GM12878 (cell line): ENCODE measurements around the gene MMP24. TPM values are rescaled to one million over a fixed set of nuclear protein-coding genes. Genes with fewer than 3 reads are reported as not detected.

ENCODE experiments used
- ATAC-seq: fragments of 200-7000 bp; cut with Tn5 transposase; 3 replicates; pipeline ENCODE4 v1.9.1; 2020; ENCODE audit warnings: mild to moderate bottlenecking, moderate library complexity
- BruUV-seq: library from RNA; stranded (reverse); fragments of 400-500 nt; replicated peaks from 2 replicates; lab custom pipeline; 2021; lab: Mats Ljungman, UMichigan
- CTCF ChIA-PET: fragments of 300-600 bp; sonication (Branson Sonifier 250); formaldehyde crosslinking; extraction: SDS; loops from one replicate; lab custom pipeline; 2021; ENCODE audit warnings: inconsistent platforms; lab: Yijun Ruan, JAX
- POLR2A ChIA-PET: fragments of 350-600 bp; formaldehyde crosslinking; extraction: SDS; loops from one replicate; lab custom pipeline; 2021; ENCODE audit warnings: inconsistent platforms; lab: Charles Lee
- RAD21 ChIA-PET: fragments of 300-600 bp; sonication (Branson Sonifier 250); formaldehyde crosslinking; loops from one replicate; lab custom pipeline; 2023; ENCODE audit warnings: antibody characterized with exemption; ENCODE audit not compliant: unreplicated experiment; lab: Charles Lee
- SMC1A ChIA-PET: fragments of 300-600 bp; sonication (Branson Sonifier 250); formaldehyde crosslinking; loops from one replicate; lab custom pipeline; 2023; ENCODE audit not compliant: unreplicated experiment, uncharacterized antibody; lab: Charles Lee
- DNase-seq: peaks from one replicate; pipeline ENCODE4 v3.0.0-alpha.2; 2011; ENCODE audit warnings: low read depth, low spot score
- FAIRE-seq: peaks from 3 replicates; lab custom pipeline; 2011; peaks lifted over from hg19 to GRCh38; lab: Jason Lieb, UNC
- H2AFZ ChIP-seq: 2 replicates; pipeline ENCODE4 v1.6.0; 2011; ENCODE audit warnings: low read depth, low read length, control low read depth; ENCODE audit not compliant: control insufficient read depth
- H3K27ac ChIP-seq: 2 replicates; pipeline ENCODE4 v1.5.1; 2011; ENCODE audit warnings: control low read depth; ENCODE audit not compliant: control insufficient read depth, insufficient read depth
- H3K27me3 ChIP-seq, 2 experiments: replicated peaks in 1 of 2; 2 replicates each; pipeline versions ENCODE4 v1.6.0 to v1.6.1; 2011; ENCODE audit warnings: low read length in 1 of 2; ENCODE audit not compliant: control insufficient read depth in 2 of 2, insufficient read depth in 2 of 2
- H3K36me3 ChIP-seq, 2 experiments: 2 replicates each; pipeline ENCODE4 v1.5.1; 2011; ENCODE audit warnings: low read length in 1 of 2; ENCODE audit not compliant: control insufficient read depth in 2 of 2, insufficient read depth in 2 of 2
- H3K4me1 ChIP-seq: 2 replicates; pipeline ENCODE4 v1.6.1; 2011; ENCODE audit warnings: mild to moderate bottlenecking, low read length, moderate library complexity, mixed read lengths; ENCODE audit not compliant: control insufficient read depth, insufficient read depth
- H3K4me2 ChIP-seq: 2 replicates; pipeline ENCODE4 v1.6.0; 2011; ENCODE audit warnings: control low read depth; ENCODE audit not compliant: control insufficient read depth, insufficient read depth
- H3K4me3 ChIP-seq: fragments of 200-600 bp; sonication (generic); 2 replicates; pipeline ENCODE4 v1.5.1; 2016
- H3K79me2 ChIP-seq: 2 replicates; pipeline ENCODE4 v1.6.0; 2011; ENCODE audit warnings: low read length; ENCODE audit not compliant: control insufficient read depth, insufficient read depth
- H3K9ac ChIP-seq: 2 replicates; pipeline ENCODE4 v1.8.0; 2011; ENCODE audit warnings: low read length, control low read depth, mixed read lengths; ENCODE audit not compliant: control insufficient read depth, insufficient read depth
- H3K9me3 ChIP-seq: replicated peaks from 3 replicates; pipeline ENCODE4 v1.5.1; 2011; ENCODE audit warnings: mild to moderate bottlenecking, low read length; ENCODE audit not compliant: control insufficient read depth, insufficient read depth
- H4K20me1 ChIP-seq: 2 replicates; pipeline ENCODE4 v1.6.0; 2011; ENCODE audit not compliant: control insufficient read depth, insufficient read depth
- JUNB ChIP-seq: IDR thresholded peaks from 2 replicates; pipeline ENCODE4 v1.6.1; 2016; ENCODE audit warnings: antibody characterized with exemption, mild to moderate bottlenecking
- PAX8 ChIP-seq: fragments of 450-650 bp; IDR thresholded peaks from 2 replicates; pipeline ENCODE4 v1.6.1; 2017; ENCODE audit warnings: mild to moderate bottlenecking, moderate library complexity
- PML ChIP-seq: IDR thresholded peaks from 2 replicates; pipeline ENCODE4 v1.6.1; 2012; ENCODE audit warnings: low read length, inconsistent platforms
- RCOR1 ChIP-seq: conservative IDR thresholded peaks from 2 replicates; pipeline ENCODE4 v1.6.1; 2012; ENCODE audit warnings: low read depth, low read length, improper control_type of control experiment
- SMARCA5 ChIP-seq: fragments of 450-650 bp; IDR thresholded peaks from 2 replicates; pipeline ENCODE4 v1.6.1; 2017; ENCODE audit warnings: mild to moderate bottlenecking
- YBX1 ChIP-seq: fragments of 450-650 bp; IDR thresholded peaks from 2 replicates; pipeline ENCODE4 v1.6.1; 2016; ENCODE audit warnings: antibody characterized with exemption
- WGBS: methylation state at CpG from one replicate; pipeline ENCODE4 v1.1.6; 2016; ENCODE audit warnings: low lambda C conversion rate; ENCODE audit not compliant: insufficient replicate concordance, insufficient coverage; ENCODE audit errors: missing lambda C conversion rate; 5-methylcytosine and 5-hydroxymethylcytosine counted together
- in situ Hi-C: fragments of 300-500 bp; cut with MboI; formaldehyde crosslinking; loops from 9 replicates; pipeline ENCODE4 v1.14.3; 2018; ENCODE audit warnings: mixed read lengths
- intact Hi-C: fragments of 100-400 bp; cut with micrococcal nuclease; formaldehyde crosslinking; loops from one replicate; pipeline ENCODE4 v1.14.2; 2022; ENCODE audit not compliant: unreplicated experiment
- polyA plus RNA-seq, 11 experiments: library from polyadenylated mRNA; depleted of rRNA in 4 of 11; unstranded in 6 of 11; stranded (reverse) in 5 of 11; fragments of >200 nt; fragmentation: Nextera tagmentation in 4 of 11; fragmentation: Illumina TruSeq in 1 of 11; extraction: Ambion mirVana in 4 of 11; extraction: Trizol in 1 of 11; gene quantifications; 1 replicate in 1 of 11; 2 replicates in 10 of 11; pipeline versions ENCODE4 v1.2.1 to v1.2.3, GENCODE V29; 2011 to 2016; ENCODE audit warnings: inconsistent platforms in 2 of 11, missing spikeins in 2 of 11, low read depth in 1 of 11
- total RNA-seq, 4 experiments: library from RNA; depleted of rRNA in 3 of 4; stranded (reverse); fragments of >200 nt in 3 of 4; fragmentation: Illumina TruSeq in 1 of 4; extraction: Trizol in 1 of 4; gene quantifications; 2 replicates each; pipeline versions ENCODE4 v1.2.1 to v1.2.3, GENCODE V29; 2013 to 2021
- TF ChIP-seq, protein P1 (sequence below): IDR thresholded peaks from 2 replicates; pipeline ENCODE4 v1.6.1; 2012; ENCODE audit warnings: low read depth, low read length, improper control_type of control experiment
- TF ChIP-seq, protein P2 (sequence below): fragments of 450-650 bp; formaldehyde crosslinking; IDR thresholded peaks from 2 replicates; pipeline ENCODE4 v1.4.0; 2020; ENCODE audit warnings: mild to moderate bottlenecking, moderate library complexity
- TF ChIP-seq, protein P3 (sequence below): fragments of 150-350 bp; IDR thresholded peaks from 2 replicates; pipeline ENCODE4 v1.6.1; 2014; ENCODE audit warnings: mild to moderate bottlenecking, low read depth, low read length
- TF ChIP-seq, protein P4 (sequence below): fragments of 450-650 bp; IDR thresholded peaks from 2 replicates; pipeline ENCODE4 v1.6.1; 2016; ENCODE audit warnings: mild to moderate bottlenecking, moderate library complexity, borderline replicate concordance
- TF ChIP-seq, protein P5 (sequence below): IDR thresholded peaks from 2 replicates; pipeline ENCODE4 v1.6.1; 2012; ENCODE audit warnings: low read length, inconsistent platforms

Gene MMP24
- total and polyA plus RNA-seq, 10 of the 15 experiments (the other 5 are each of a cell fraction or from before 2014, with no cell fraction given): 0.01 to 0.11 (median 0.04) TPM; not detected in 5

DNA sequence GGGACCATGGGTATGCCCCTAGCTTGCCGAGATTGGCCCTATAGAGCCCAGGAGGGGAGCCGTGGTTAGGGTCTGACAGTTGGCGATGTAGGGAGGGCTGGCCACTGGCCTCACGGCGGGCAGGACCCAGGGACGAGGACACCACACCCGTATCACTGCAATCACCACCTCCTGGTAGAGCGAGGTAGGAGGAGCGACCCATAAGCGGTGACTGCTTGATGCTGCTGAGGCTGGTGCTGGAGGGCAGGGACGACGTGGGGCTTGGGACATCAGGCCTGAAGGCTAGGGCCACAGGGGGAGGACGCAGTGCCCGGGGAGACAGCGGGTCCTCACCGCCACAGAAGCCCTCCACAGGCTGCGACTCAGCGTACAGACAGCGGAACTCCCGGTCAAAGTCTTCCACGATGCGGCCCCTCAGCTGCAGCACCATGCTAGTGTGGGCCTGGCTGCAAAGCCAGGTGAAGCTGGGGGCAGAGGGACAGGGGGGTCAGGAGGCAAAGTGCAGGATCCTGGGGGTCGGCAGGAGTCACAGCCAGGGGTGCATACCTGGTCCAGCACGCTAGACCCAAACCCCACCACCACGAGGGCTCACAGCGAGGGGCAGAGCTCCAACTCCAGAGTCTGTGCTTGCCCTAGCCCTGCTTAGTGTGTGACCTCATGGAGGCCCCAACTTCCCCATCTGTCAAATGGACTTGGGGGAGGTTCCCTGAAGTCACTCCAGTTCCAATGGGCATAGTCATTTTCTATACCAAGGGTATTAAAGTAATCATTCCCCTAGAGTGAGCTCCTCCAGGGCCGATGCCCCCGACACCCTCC lies 61.2 kb downstream of the MMP24 start:
- peaks cover 16% of the 10 kb centered on the region for H3K79me2 ChIP-seq
- peaks cover 3% of the 10 kb centered on the region; the same call in 1 of the 2 replicates for H3K4me1 ChIP-seq
- no peak overlapping the region for H3K27ac ChIP-seq
- no TSS peak for BruUV-seq
- WGBS: 57% methylated on average over 28 of the region's 28 CpGs
- intact Hi-C loops: no loop called here
- H3K9me3 ChIP-seq: no peaks in the 10 kb centered on the region
- H3K27me3 ChIP-seq: no peaks in the 10 kb centered on the region
- POLR2A ChIA-PET: interaction anchor here (0.6 kb wide), 1 partner anchor 148 kb away, joined by 7 read pairs; no protein-coding TSS in a partner anchor
- SMC1A ChIA-PET: no interaction called here
- ATAC-seq (no peak), DNase-seq (no peak), FAIRE-seq (no peak)
- H3K4me3 ChIP-seq: no peak overlapping the region
- RAD21 ChIA-PET: no interaction called here
- H3K9ac ChIP-seq: no peak overlapping the region
- no peak overlapping the region for H2AFZ ChIP-seq
- CTCF ChIA-PET: interaction anchor here (1.3 kb wide), 1 partner anchor 11 kb away, joined by 4 read pairs; no protein-coding TSS in a partner anchor
- no peak overlapping the region for H3K4me2 ChIP-seq
- in situ Hi-C loops: no loop called here
- H4K20me1 ChIP-seq: no peaks in the 10 kb centered on the region
- H3K36me3 ChIP-seq: no peaks in the 10 kb centered on the region
- no peak for TF ChIP-seq YBX1
- no peak for TF ChIP-seq PAX8
- TF ChIP-seq, protein P1, sequence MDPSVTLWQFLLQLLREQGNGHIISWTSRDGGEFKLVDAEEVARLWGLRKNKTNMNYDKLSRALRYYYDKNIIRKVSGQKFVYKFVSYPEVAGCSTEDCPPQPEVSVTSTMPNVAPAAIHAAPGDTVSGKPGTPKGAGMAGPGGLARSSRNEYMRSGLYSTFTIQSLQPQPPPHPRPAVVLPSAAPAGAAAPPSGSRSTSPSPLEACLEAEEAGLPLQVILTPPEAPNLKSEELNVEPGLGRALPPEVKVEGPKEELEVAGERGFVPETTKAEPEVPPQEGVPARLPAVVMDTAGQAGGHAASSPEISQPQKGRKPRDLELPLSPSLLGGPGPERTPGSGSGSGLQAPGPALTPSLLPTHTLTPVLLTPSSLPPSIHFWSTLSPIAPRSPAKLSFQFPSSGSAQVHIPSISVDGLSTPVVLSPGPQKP: no peak
- TF ChIP-seq, protein P2, sequence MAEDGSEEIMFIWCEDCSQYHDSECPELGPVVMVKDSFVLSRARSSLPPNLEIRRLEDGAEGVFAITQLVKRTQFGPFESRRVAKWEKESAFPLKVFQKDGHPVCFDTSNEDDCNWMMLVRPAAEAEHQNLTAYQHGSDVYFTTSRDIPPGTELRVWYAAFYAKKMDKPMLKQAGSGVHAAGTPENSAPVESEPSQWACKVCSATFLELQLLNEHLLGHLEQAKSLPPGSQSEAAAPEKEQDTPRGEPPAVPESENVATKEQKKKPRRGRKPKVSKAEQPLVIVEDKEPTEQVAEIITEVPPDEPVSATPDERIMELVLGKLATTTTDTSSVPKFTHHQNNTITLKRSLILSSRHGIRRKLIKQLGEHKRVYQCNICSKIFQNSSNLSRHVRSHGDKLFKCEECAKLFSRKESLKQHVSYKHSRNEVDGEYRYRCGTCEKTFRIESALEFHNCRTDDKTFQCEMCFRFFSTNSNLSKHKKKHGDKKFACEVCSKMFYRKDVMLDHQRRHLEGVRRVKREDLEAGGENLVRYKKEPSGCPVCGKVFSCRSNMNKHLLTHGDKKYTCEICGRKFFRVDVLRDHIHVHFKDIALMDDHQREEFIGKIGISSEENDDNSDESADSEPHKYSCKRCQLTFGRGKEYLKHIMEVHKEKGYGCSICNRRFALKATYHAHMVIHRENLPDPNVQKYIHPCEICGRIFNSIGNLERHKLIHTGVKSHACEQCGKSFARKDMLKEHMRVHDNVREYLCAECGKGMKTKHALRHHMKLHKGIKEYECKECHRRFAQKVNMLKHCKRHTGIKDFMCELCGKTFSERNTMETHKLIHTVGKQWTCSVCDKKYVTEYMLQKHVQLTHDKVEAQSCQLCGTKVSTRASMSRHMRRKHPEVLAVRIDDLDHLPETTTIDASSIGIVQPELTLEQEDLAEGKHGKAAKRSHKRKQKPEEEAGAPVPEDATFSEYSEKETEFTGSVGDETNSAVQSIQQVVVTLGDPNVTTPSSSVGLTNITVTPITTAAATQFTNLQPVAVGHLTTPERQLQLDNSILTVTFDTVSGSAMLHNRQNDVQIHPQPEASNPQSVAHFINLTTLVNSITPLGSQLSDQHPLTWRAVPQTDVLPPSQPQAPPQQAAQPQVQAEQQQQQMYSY: no peak
- TF ChIP-seq, protein P3, sequence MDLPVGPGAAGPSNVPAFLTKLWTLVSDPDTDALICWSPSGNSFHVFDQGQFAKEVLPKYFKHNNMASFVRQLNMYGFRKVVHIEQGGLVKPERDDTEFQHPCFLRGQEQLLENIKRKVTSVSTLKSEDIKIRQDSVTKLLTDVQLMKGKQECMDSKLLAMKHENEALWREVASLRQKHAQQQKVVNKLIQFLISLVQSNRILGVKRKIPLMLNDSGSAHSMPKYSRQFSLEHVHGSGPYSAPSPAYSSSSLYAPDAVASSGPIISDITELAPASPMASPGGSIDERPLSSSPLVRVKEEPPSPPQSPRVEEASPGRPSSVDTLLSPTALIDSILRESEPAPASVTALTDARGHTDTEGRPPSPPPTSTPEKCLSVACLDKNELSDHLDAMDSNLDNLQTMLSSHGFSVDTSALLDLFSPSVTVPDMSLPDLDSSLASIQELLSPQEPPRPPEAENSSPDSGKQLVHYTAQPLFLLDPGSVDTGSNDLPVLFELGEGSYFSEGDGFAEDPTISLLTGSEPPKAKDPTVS: no peak
- TF ChIP-seq, protein P4, sequence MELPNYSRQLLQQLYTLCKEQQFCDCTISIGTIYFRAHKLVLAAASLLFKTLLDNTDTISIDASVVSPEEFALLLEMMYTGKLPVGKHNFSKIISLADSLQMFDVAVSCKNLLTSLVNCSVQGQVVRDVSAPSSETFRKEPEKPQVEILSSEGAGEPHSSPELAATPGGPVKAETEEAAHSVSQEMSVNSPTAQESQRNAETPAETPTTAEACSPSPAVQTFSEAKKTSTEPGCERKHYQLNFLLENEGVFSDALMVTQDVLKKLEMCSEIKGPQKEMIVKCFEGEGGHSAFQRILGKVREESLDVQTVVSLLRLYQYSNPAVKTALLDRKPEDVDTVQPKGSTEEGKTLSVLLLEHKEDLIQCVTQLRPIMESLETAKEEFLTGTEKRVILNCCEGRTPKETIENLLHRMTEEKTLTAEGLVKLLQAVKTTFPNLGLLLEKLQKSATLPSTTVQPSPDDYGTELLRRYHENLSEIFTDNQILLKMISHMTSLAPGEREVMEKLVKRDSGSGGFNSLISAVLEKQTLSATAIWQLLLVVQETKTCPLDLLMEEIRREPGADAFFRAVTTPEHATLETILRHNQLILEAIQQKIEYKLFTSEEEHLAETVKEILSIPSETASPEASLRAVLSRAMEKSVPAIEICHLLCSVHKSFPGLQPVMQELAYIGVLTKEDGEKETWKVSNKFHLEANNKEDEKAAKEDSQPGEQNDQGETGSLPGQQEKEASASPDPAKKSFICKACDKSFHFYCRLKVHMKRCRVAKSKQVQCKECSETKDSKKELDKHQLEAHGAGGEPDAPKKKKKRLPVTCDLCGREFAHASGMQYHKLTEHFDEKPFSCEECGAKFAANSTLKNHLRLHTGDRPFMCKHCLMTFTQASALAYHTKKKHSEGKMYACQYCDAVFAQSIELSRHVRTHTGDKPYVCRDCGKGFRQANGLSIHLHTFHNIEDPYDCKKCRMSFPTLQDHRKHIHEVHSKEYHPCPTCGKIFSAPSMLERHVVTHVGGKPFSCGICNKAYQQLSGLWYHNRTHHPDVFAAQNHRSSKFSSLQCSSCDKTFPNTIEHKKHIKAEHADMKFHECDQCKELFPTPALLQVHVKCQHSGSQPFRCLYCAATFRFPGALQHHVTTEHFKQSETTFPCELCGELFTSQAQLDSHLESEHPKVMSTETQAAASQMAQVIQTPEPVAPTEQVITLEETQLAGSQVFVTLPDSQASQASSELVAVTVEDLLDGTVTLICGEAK: no peak
- no peak for TF ChIP-seq SMARCA5
- no peak for TF ChIP-seq PML
- TF ChIP-seq, protein P5, sequence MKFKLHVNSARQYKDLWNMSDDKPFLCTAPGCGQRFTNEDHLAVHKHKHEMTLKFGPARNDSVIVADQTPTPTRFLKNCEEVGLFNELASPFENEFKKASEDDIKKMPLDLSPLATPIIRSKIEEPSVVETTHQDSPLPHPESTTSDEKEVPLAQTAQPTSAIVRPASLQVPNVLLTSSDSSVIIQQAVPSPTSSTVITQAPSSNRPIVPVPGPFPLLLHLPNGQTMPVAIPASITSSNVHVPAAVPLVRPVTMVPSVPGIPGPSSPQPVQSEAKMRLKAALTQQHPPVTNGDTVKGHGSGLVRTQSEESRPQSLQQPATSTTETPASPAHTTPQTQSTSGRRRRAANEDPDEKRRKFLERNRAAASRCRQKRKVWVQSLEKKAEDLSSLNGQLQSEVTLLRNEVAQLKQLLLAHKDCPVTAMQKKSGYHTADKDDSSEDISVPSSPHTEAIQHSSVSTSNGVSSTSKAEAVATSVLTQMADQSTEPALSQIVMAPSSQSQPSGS: no peak
- TF ChIP-seq RCOR1: no peak
- TF ChIP-seq JUNB: no peak
